COLO829 (cell line): Measurements from ENCODE around the gene FSTL4.
A peak's percentile ranks its signal among the peaks of the same experiment; 100 is the strongest.

Source experiments
- DNase-seq: peaks from one replicate; pipeline ENCODE4 v3.0.0; 2012; ENCODE audit warnings: low spot score

FSTL4 gene

GRCh38 chr5:133261993-133262392 lies 350.3 kb downstream of the FSTL4 start:
- DNase-seq: no peak

GRCh38 chr5:133260715-133261114 lies 351.6 kb downstream of the FSTL4 start:
- DNase-seq: no peak

GRCh38 chr5:133259199-133259997 lies 352.9 kb downstream of the FSTL4 start:
- DNase-seq: no peak

GRCh38 chr5:133257977-133258376 lies 354.4 kb downstream of the FSTL4 start:
- DNase-seq: no peak

GRCh38 chr5:133256276-133256675 lies 356.1 kb downstream of the FSTL4 start:
- no peak for DNase-seq

GRCh38 chr5:133254803-133255202 lies 357.5 kb downstream of the FSTL4 start:
- no peak for DNase-seq

- DNase-seq: no peak
Observed at GRCh38 chr5:133253671-133254070, 358.7 kb downstream of the FSTL4 start.

GRCh38 chr5:133253070-133253469 lies 359.3 kb downstream of the FSTL4 start:
- no peak for DNase-seq

GRCh38 chr5:133252133-133252480 lies 360.2 kb downstream of the FSTL4 start:
- no peak for DNase-seq

GRCh38 chr5:133251296-133252132 lies 360.8 kb downstream of the FSTL4 start:
- DNase-seq: no peak

- DNase-seq: no peak
Observed at GRCh38 chr5:133250527-133250926, 361.8 kb downstream of the FSTL4 start.

GRCh38 chr5:133249593-133249992 lies 362.7 kb downstream of the FSTL4 start:
- DNase-seq: no peak

GRCh38 chr5:133247881-133248624 lies 364.3 kb downstream of the FSTL4 start:
- DNase-seq: peak; percentile 29

GRCh38 chr5:133247151-133247709 lies 365.1 kb downstream of the FSTL4 start:
- DNase-seq: no peak

GRCh38 chr5:133246376-133247150 lies 365.8 kb downstream of the FSTL4 start:
- DNase-seq: no peak

GRCh38 chr5:133246053-133246370 lies 366.3 kb downstream of the FSTL4 start:
- no peak for DNase-seq

- DNase-seq: peak; percentile 67
Observed at GRCh38 chr5:133245191-133246052, 366.9 kb downstream of the FSTL4 start.

GRCh38 chr5:133244242-133244641 lies 368.1 kb downstream of the FSTL4 start:
- DNase-seq: no peak

GRCh38 chr5:133243196-133243595 lies 369.1 kb downstream of the FSTL4 start:
- no peak for DNase-seq

GRCh38 chr5:133242221-133242835 lies 370.0 kb downstream of the FSTL4 start:
- no peak for DNase-seq
